ENCODE measurements around the gene SPATS2. TPM values are rescaled to one million over a fixed set of nuclear protein-coding genes. Genes with fewer than 3 reads are reported as not detected.

SPATS2 gene
- total RNA-seq, 2 experiments from 2014 or later, result 22.7 to 36.4 TPM

GRCh38 chr12:49334226-49334625 is 33.0 kb upstream of the SPATS2 start:
- H4K20me1 ChIP-seq (ENCODE audit: insufficient read depth, low read length), result no peaks in the 10 kb centered on the region
- H3K27ac ChIP-seq (ENCODE audit: low read depth, low read length, poor library complexity, severe bottlenecking), result no peak overlapping the region
- no peak overlapping the region for H3K4me3 ChIP-seq (ENCODE audit: low read depth, low read length, poor library complexity, severe bottlenecking)
- peaks cover 11% of the 10 kb centered on the region for H3K4me1 ChIP-seq (ENCODE audit: insufficient read depth, low read length, poor library complexity, severe bottlenecking)
- H3K9me2 ChIP-seq (ENCODE audit: insufficient read depth, low read length), result no peaks in the 10 kb centered on the region
- DNase-seq (ENCODE audit: low spot score), result no peak
- BruUV-seq (replicated peaks), result no TSS peak
- ChIA-PET CTCF (ENCODE audit: unreplicated experiment) (no interaction called here), POLR2A (interaction anchor here (1.2 kb wide), 1 partner anchor 12 kb away, joined by 3 read pairs; no protein-coding TSS in a partner anchor)
- intact Hi-C loops (cut with micrococcal nuclease; ENCODE audit: unreplicated experiment), result no loop called here
- H3K9me3 ChIP-seq (ENCODE audit: low read length), result no peaks in the 10 kb centered on the region
- no peaks in the 10 kb centered on the region for H3K79me2 ChIP-seq (ENCODE audit: insufficient read depth, low read depth, low read length)
- H2AFZ ChIP-seq (ENCODE audit: low read length), result no peak overlapping the region
- peaks cover 26% of the 10 kb centered on the region for H3K36me3 ChIP-seq (ENCODE audit: insufficient read depth, low read length)
- H3K4me2 ChIP-seq (ENCODE audit: low read length), result no peak overlapping the region
- TF ChIP-seq CTCF (conservative IDR thresholded peaks at IDR 0.05; ENCODE audit: low read length), result no peak
- no peak for TF ChIP-seq EZH2phosphoT487 (IDR thresholded peaks at IDR 0.05; ENCODE audit: borderline replicate concordance, low read depth, low read length)

GRCh38 chr12:49334681-49335080 is 32.6 kb upstream of the SPATS2 start:
- no peak for DNase-seq (ENCODE audit: low spot score)
- no peak for TF ChIP-seq EZH2phosphoT487 (IDR thresholded peaks at IDR 0.05; ENCODE audit: borderline replicate concordance, low read depth, low read length)
- H3K9me2 ChIP-seq (ENCODE audit: insufficient read depth, low read length), result no peaks in the 10 kb centered on the region
- peaks cover 11% of the 10 kb centered on the region for H3K4me1 ChIP-seq (ENCODE audit: insufficient read depth, low read length, poor library complexity, severe bottlenecking)
- no peak overlapping the region for H3K4me2 ChIP-seq (ENCODE audit: low read length)
- H3K79me2 ChIP-seq (ENCODE audit: insufficient read depth, low read depth, low read length), result no peaks in the 10 kb centered on the region
- BruUV-seq (replicated peaks), result no TSS peak
- H4K20me1 ChIP-seq (ENCODE audit: insufficient read depth, low read length), result no peaks in the 10 kb centered on the region
- no peak overlapping the region for H3K4me3 ChIP-seq (ENCODE audit: low read depth, low read length, poor library complexity, severe bottlenecking)
- POLR2A ChIA-PET, result interaction anchor here (1.2 kb wide), 1 partner anchor 13 kb away, joined by 3 read pairs; no protein-coding TSS in a partner anchor
- H3K9me3 ChIP-seq (ENCODE audit: low read length), result no peaks in the 10 kb centered on the region
- peaks cover 21% of the 10 kb centered on the region for H3K36me3 ChIP-seq (ENCODE audit: insufficient read depth, low read length)
- CTCF ChIA-PET (ENCODE audit: unreplicated experiment), result no interaction called here
- intact Hi-C loops (cut with micrococcal nuclease; ENCODE audit: unreplicated experiment), result no loop called here
- H3K27ac ChIP-seq (ENCODE audit: low read depth, low read length, poor library complexity, severe bottlenecking), result no peak overlapping the region
- no peak overlapping the region for H2AFZ ChIP-seq (ENCODE audit: low read length)

GRCh38 chr12:49335118-49335954 is 31.9 kb upstream of the SPATS2 start:
- Histone ChIP-seq H3K4me2 (ENCODE audit: low read length) (no peak overlapping the region), H3K36me3 (ENCODE audit: insufficient read depth, low read length) (peaks cover 15% of the 10 kb centered on the region; the same call in 1 of the 2 replicates), H2AFZ (ENCODE audit: low read length) (no peak overlapping the region), H3K9me3 (ENCODE audit: low read length) (no peaks in the 10 kb centered on the region), H3K79me2 (ENCODE audit: insufficient read depth, low read depth, low read length) (no peaks in the 10 kb centered on the region), H3K4me3 (ENCODE audit: low read depth, low read length, poor library complexity, severe bottlenecking) (no peak overlapping the region), H3K4me1 (ENCODE audit: insufficient read depth, low read length, poor library complexity, severe bottlenecking) (peaks cover 11% of the 10 kb centered on the region), H4K20me1 (ENCODE audit: insufficient read depth, low read length) (no peaks in the 10 kb centered on the region), H3K9me2 (ENCODE audit: insufficient read depth, low read length) (no peaks in the 10 kb centered on the region), H3K27ac (ENCODE audit: low read depth, low read length, poor library complexity, severe bottlenecking) (no peak overlapping the region)
- POLR2A ChIA-PET, result interaction anchor here (1.2 kb wide), 1 partner anchor 13 kb away, joined by 3 read pairs; no protein-coding TSS in a partner anchor
- CTCF ChIA-PET (ENCODE audit: unreplicated experiment), result no interaction called here
- intact Hi-C loops (cut with micrococcal nuclease; ENCODE audit: unreplicated experiment), result no loop called here
- DNase-seq (ENCODE audit: low spot score), result no peak
- BruUV-seq (replicated peaks), result no TSS peak
- TF ChIP-seq EZH2phosphoT487 (IDR thresholded peaks at IDR 0.05; ENCODE audit: borderline replicate concordance, low read depth, low read length) (no peak), CTCF (conservative IDR thresholded peaks at IDR 0.05; ENCODE audit: low read length) (no peak)
